RPMI7951 (cell line): ENCODE measurements around the gene PLOD1. TPM values are rescaled to one million over a fixed set of nuclear protein-coding genes. Genes with fewer than 3 reads are reported as not detected.
"Not testable (repeated sequence)": the region's sequence is repeated elsewhere in the genome, so short reads cannot be mapped to it uniquely, and the experiment has no call there.

ENCODE experiments used
- DNase-seq: peaks from one replicate; pipeline ENCODE4 v3.0.0-alpha.2; 2012; ENCODE audit warnings: low read depth
- total RNA-seq: library from RNA; depleted of rRNA; stranded (reverse); fragments of >200 nt; shearing (Covaris generic); gene quantifications from 2 replicates; pipeline ENCODE4 v1.2.3, GENCODE V29; 2014; rRNA removed

The PLOD1 gene
- 395 and 413 TPM in 2 replicates for total RNA-seq

- peak; percentile 92 for DNase-seq
Measured at GRCh38 chr1:11934302-11935056, at the start of gene PLOD1. PLOD1 (plus strand) TSS chr1:11934717; CDS start chr1:11934780, 63 bp downstream.

- DNase-seq: no peak
Measured at GRCh38 chr1:11885916-11886315, 48.6 kb upstream of the PLOD1 start.

- DNase-seq: no peak
Measured at GRCh38 chr1:11886986-11887665, 47.4 kb upstream of the PLOD1 start.

- DNase-seq: no peak
Measured at GRCh38 chr1:11887666-11888007, 46.9 kb upstream of the PLOD1 start.

- DNase-seq: no peak
Measured at GRCh38 chr1:11888206-11888876, 46.2 kb upstream of the PLOD1 start.

GRCh38 chr1:11888877-11889208, 45.7 kb upstream of the PLOD1 start:
- DNase-seq: no peak

GRCh38 chr1:11891433-11892186, 42.9 kb upstream of the PLOD1 start:
- no peak for DNase-seq

GRCh38 chr1:11893907-11894251, 40.6 kb upstream of the PLOD1 start:
- peak; percentile 28 for DNase-seq

- DNase-seq: not testable (repeated sequence)
Measured at GRCh38 chr1:11894501-11894900, 40.0 kb upstream of the PLOD1 start.

GRCh38 chr1:11898086-11898785, 36.3 kb upstream of the PLOD1 start:
- DNase-seq: no peak

- DNase-seq: no peak
Measured at GRCh38 chr1:11898831-11899467, 35.6 kb upstream of the PLOD1 start.

- not testable (repeated sequence) for DNase-seq
Measured at GRCh38 chr1:11901446-11901845, 33.1 kb upstream of the PLOD1 start.

GRCh38 chr1:11903210-11903609, 31.3 kb upstream of the PLOD1 start:
- no peak for DNase-seq

GRCh38 chr1:11904156-11904555, 30.4 kb upstream of the PLOD1 start:
- not testable (repeated sequence) for DNase-seq

GRCh38 chr1:11904978-11905377, 29.5 kb upstream of the PLOD1 start:
- DNase-seq: no peak

GRCh38 chr1:11906870-11907269, 27.6 kb upstream of the PLOD1 start:
- DNase-seq: no peak

- peak; percentile 92 for DNase-seq
Measured at GRCh38 chr1:11907275-11908094, 27.0 kb upstream of the PLOD1 start.

GRCh38 chr1:11908095-11908675, 26.3 kb upstream of the PLOD1 start:
- peak; percentile 100 for DNase-seq

GRCh38 chr1:11910914-11911228, 23.6 kb upstream of the PLOD1 start:
- DNase-seq: not testable (repeated sequence)

GRCh38 chr1:11912000-11912399, 22.5 kb upstream of the PLOD1 start:
- no peak for DNase-seq
